NCI-H524 treated with DMSO at 0.1 percent for 48 hours (cell line): ENCODE data around the gene VPS39.

Experiments used
- DNase-seq: peaks from one replicate; lab custom pipeline; 2025; lab: John Stamatoyannopoulos, UW

Gene VPS39

DNA sequence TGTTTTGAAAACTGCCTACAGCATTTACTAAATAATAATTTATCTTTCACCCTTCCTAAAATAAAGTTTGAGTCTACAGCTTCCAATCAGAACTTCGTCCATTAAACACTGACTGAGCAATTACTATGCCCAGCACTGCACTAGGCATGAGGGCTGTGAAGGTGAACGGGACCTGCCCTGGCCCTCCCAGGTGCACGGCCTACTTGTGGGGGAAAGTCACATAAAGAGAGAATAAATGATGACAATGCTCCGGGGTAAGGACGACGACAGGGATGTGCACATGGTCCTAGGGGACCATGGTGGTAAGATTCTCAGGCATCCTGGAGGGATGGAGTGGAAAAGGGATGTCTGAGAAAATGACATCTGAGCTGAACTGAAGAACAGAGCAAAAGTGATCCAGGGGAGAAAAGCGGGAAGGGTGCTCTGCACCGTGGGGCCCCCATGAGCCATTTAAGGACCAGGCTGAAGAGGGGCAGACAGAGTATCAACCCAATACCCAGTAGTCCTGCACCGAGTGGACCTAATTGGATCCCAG, 63.2 kb downstream of the VPS39 start:
- DNase-seq, result no peak

DNA sequence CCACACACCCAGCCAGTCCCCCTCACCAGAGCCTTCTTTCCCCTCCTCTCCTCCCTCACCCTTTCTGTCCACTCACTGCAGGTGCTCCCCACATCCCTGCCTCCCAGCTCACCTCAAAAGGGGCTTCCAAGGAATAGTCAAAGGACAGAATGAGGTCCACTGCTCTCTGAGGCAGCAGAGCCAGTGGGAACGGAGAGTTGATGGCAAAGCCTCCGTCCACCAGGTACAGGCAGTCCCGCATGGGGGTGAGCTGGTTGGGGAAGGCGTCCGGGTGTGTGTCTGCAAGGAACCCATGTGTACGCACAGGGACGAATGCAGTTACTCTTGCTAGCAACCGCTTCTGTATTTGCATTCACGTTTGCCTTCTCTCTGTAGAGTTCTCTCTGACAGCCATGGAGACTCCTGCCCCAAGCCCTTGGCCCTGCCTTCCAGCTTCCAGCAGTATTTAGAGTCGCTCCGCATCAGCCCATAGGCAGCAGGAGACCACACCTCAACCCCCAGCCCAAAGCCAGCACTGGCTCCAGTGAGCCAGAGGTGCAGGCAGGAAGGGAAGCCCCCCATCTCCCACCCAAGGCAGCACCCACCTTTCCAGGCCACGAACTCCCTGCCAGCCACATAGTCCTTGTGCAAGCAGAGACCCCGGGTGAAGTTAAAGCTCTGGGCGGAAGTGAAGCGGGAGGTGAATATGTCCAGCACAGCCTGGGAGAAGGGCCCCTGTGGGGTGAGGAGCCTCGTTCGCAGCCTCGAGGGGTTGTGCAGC, 64.1 kb downstream of the VPS39 start:
- no peak for DNase-seq

DNA sequence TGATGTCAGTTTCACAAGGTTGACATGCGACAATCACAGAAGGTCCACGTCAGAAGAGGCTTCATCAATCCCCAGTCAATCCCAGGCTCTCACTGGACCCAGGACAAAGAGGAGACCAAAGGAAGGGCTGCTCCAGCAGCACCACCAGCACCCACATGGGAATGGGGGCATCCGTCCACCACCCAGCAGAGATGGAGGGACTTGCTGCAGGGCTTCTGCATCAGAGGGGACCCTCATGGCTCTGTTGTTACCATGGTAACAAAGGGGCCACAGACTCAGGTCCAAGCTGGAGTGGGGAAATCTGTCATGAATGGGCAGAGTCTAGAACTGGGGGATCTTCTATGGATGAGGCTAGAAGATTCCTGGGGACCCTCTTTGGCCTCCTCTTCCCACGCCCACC, 64.7 kb downstream of the VPS39 start:
- no peak for DNase-seq

DNA sequence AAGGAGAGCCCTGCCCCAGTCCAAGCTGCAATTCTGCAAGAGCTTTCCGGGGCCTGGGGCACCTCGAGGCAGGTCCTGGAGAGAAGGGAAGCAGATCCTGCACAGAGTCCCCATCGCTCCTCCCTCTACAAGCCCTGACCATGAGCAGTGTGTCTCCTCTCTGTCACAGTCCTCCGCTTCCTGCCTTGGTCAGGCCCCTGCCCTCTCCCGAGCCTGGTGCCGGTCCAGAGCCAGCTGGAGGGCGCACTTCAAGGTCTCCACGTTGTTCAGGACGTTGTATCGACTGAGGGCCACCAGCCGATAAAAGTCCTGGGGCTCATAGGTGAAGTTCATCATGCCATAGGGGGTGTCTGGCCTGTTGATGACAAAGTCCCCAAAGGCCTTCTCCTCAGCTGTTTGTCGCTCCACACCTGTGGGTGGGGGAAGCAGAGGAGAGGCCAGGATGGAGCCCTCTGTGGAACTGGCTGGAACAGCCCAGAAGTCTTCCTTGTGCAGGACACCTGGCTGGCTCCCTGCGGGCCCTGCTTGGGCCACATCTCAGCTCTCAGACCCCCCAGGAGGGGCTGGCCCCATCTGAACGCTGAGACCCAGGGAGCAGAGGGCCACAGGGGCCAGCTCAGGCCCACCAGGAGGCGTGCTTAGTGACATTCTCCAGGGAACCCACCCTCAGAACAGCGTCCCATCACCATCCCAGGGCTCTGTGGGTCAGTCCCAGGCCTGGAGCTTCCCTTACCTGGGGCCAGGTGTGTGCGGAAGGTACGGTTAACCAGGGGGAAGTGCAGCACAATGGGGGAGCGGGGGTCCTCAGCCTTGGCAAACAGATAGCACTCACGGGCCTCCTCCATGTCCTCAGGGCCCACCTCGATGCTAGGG, 66.1 kb downstream of the VPS39 start:
- no peak for DNase-seq

DNA sequence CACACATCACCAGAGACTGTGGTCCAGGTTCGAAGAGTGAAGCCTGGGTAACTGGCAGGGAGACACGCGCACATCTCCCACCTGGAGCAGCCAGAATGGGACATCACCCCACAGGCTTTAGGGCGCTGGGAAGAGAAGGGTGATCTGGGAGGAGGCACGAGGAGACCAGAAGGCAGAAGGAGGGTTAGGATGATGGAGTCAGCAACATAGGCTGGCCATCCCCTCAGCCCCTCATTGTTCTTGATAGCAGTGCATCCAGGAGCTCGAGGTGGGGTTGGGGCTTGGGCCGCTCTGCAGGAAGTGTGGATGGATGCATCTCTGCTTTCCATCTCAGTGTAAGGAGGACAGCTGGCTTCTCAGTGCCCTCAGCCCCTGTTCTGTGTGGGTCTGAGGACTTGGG, 66.9 kb downstream of the VPS39 start:
- DNase-seq, result no peak

DNA sequence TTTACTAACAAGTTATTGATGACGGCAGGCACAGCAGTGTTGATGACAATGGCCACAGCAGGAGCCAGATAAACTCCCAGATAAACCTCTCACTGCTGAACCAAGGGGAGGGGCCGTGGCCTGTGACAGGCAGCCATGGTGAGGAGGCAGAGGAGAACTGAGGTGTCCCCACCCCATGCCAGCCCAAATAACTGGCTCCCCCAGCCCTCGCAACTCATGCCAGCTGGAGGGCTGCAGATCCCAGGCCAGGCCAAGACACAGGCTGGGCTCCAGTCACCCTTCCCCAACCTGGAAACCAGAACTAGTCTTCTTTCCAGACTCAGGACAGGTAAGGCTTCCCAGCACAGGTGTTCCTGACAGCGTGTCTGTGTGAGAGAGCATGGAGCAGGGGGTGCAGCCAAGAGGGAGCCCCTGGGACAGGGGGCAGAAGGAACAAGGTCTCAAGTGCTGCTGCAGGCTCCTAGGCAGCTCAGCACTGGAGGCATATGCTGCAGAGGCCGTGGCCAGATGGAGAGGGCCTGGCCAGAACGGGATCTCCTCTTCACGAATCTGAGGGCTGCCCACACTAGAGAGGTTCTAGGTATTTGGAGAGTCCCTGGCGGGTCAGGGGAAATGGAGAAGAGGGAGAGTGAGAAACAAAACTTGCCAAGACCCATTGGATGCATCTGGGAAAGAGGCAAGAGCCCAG, 67.6 kb downstream of the VPS39 start:
- DNase-seq, result no peak

DNA sequence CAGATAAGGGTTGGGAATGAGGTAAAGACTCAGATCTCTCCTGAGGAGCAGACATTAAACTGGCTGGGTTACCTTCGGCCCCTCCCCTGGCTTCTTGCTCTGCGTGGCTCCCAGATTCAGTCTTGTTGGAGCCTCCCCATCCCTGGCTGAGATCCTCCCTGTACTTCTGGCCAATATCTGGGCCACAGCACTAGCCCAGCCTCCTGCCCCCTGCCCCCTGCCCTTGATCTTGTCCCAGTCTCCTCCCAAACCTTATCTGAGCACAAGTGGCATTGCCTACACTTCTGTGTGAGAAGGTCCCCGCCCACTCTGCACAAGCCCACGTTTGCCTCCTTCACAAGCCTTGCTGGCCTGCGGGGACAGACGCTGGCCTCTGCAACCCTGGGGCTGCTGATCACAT, 68.5 kb downstream of the VPS39 start:
- DNase-seq, result no peak

DNA sequence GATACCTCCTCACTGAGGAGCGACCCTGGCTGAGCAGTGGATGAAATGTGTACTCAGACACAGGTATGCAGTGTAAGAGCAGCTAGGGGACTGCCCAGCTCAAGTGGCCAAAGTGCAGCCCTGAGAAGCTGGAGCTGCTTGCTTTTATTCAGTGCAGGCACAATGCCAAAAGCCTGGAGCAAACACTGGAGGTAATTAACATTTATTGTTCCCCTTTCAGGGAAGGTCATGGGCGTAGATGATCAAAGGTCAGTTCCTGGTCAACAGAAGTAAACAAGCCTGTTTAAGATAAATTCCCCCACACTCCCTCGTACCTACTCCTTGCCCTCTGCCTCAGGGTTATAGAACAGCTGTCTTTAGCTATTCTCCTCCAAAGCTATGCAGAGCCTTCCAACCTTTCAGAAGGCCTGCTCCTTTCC, 69.1 kb downstream of the VPS39 start:
- DNase-seq, result no peak

DNA sequence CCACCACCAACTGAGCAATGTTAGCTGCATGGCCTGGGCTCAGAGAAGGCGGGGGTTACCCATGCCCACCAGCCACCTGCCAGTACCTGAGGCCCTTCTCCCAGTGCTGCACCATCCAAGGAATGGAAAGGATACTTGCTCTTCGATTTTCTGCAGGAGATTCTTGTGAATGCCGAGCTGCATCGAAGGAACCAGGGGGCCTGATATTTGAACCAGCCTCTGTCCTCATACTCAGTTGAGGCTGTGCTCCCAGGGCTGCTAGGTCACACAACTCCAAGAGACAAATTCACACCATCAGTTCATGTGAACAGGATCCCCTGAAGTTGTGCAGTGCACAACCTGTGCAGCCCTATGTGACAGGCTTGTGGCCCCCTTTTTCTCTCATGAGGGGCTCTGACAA, 69.7 kb downstream of the VPS39 start:
- DNase-seq, result no peak

DNA sequence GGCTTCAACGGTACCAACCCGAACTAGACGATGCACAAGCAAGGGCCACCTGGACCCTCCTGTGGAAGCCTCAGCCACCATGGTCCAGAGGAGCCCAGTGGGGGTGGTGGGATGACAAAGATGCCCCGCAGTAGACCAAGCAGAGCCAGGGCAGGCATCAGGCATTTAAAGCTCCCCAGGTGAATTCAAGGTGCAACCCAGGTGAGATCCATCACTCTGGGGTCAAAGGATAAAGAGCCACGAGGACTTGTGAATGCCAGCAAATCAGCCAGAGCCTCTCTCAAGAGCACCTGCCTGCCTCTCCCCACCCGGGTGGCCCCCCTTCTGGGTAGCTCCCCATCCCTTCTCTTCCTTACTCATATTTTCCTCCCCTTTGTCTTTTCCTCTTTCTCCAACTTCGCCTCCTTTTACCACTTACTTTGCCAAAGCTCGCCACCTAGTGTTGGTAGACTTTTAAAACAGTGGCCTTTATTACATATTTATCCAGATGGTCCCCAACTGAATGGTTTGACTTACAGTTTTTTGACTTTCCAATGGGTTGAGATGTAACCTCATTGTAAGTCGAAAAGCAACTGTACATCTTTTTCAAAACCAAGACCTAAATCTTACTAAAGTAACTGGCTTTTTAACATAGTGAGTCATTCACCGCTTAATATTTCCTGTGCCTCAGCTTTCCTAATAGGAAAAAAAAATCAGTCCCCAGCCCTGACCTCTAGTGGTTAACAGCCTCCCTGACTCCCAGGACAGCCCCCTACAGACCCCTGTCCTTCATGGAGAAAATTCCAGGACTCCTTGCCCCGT, 70.4 kb downstream of the VPS39 start:
- peak; percentile 59 for DNase-seq

DNA sequence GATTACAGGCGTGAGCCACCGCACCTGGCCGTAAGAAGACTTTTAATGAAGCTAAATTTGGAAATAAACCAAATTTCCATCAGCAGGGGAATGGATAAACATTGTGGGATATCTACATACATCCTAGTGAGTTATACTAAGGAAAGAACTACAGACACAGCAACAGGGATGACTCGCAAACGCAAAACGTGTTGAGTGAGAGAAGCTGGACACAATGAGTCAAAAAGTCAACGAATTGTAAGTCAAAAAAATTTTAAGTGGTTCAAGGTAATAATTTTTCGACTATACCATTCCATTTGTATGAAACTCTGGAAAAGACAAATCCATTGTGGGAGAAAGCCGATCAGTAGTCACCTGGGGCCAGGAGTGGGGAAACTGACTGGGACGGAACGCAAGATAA, 71.6 kb downstream of the VPS39 start:
- no peak for DNase-seq

DNA sequence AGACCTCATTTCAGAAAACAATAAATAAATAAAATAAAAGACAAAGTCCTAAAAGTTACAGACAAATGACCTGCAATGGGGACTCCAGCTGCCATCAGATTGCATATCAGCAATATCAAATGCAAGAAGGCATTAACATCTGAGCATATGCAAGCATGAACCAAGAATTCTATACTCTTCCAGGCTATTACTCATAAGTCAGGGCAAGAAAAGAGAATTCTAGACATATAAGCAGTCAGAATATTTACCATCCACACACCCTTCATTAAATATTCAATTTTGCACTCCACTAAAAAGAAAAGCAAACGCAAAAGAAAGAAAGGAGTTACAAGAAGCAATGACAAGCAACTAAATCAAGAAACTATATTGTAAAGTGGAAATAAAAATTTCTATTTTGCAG, 72.8 kb downstream of the VPS39 start:
- DNase-seq, result no peak

DNA sequence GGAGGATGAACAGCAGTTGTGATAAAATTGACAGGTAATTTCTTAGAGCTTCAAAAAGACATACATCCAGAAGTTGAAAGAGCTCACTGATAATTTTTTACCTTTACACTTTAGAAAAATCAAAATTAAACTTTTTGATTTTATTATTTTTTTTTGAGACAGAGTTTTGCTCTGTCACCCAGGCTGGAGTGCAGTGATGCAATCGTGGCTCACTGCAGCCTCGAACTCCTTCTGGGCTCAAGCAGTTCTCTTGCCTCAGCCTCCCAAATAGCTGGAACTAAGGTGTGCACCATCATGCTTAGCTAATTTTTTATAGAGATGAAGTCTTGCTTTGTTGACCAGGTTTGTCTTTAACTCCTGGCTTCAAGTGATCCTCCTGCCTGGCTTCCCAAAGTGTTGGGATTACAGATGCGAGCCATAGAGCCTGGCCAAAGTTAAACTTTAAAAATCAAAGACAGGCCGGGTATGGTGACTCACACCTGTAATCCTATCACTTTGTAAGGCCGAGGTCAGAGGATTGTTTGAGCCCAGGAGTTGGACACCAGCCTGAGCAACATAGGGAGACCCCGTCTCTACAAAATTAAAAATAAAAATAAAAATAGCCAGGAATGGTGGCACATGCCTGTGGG, 73.4 kb downstream of the VPS39 start:
- DNase-seq, result no peak

DNA sequence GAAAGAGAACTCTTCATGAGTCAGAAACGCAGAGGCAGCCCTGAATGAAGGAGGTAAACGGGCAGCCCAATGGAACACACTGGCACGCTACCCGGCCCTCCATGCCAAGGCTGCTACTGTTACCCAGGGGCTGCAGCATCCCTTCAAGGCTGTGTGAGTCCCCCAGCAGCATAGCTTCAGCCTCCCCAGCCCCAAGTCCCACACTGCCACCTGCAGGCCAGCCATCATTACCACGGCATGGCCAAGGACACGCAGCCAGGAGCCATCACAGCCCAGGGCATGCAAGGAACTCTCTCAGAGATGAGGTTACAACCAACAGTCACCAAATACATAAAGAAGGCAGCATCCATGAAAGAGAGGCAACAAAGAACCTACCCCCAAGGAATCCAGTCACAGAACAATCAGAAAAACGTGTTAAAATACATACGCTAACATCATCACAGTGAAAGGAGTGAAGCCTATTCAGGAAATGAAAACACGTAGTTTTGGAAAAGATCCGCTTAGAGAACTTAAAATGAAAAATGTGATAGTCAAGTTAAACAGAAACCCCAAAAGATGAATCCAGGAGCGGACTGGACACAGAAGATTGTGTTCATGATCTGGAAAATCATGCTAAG, 74.1 kb downstream of the VPS39 start:
- no peak for DNase-seq

DNA sequence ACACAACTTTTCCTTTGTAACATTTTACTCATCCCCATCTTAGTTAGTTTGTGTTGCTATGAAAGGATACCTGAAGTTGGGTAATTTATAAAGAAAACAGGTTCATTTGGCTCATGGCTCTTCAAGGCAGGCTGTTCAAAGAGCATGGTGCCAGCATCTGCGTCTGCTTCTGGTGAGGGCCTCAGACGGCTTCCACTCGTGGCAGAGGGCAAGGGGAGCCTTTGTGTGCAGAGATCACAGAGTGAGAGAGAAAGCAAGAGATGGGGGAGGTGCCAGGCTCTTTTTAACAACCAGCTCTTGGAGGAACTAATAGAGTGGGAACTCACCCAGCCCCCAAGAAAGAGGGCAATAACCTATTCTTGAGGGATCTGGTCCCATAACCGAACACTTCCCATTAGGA, 74.7 kb downstream of the VPS39 start:
- no peak for DNase-seq

DNA sequence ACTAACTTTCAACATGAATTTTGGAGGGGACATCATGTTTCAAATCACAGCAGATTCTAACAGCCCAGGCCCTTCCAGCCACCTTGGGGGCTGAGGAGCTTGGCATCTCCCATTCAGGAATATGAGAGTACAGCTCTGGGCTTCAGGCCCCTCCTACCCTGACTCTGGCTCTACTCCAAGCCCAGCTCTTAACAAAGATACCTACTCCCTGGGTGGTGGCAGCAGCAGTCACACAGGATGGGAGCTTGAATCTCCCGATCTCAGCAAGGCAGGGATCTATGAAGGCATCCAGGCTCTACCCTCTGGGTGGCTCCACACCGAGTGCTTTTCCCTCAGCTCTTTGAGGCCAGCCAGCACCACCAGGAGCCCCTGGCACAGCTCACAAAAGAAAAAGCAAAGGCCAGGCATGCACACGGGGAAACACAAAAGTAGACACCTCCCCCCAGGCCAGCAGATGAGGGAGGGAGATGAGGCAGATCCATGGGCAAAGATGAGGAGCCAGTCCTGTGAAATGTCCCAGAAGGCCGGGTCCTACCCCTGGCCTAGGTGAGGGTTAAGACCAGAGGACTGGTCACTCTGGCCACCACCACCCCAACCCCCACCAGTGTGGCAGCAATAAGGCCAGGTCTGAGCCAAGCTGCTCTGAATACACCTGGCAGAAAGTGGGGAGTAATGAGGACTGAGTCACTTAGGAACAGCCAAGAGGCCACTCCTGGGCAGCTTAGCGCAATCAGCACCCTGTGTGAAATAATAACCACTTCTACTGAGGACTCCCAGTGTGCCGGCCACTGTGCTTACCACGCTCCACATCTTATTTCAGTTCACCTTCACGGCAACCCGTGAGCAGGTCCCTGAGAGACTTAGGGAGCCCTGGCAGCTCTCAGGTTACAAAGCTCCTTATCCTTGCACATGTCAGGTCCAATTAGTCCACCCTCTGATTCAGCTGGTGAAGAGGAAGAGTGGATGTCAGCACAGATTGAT, 76.0 kb downstream of the VPS39 start:
- DNase-seq, result peak; percentile 97

DNA sequence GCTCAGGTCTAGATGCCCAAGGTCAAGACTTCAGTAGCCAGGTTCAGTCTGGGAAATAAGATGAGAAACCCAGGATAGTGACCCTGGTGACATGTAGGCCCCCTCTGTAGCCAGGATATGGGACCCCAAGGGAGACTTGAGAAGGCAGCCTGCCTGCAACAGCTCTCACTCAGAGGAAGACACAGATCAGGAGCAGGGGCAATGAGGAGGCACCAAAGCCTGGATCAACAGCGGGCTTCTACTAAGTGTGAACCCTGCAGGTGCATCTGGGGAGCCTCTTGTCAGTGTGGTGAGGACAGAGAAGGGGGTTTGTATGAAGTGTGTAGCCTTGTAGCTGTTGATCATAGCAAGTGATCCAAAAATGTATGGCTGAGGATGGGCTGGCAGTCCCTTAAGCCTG, 77.1 kb downstream of the VPS39 start:
- no peak for DNase-seq

DNA sequence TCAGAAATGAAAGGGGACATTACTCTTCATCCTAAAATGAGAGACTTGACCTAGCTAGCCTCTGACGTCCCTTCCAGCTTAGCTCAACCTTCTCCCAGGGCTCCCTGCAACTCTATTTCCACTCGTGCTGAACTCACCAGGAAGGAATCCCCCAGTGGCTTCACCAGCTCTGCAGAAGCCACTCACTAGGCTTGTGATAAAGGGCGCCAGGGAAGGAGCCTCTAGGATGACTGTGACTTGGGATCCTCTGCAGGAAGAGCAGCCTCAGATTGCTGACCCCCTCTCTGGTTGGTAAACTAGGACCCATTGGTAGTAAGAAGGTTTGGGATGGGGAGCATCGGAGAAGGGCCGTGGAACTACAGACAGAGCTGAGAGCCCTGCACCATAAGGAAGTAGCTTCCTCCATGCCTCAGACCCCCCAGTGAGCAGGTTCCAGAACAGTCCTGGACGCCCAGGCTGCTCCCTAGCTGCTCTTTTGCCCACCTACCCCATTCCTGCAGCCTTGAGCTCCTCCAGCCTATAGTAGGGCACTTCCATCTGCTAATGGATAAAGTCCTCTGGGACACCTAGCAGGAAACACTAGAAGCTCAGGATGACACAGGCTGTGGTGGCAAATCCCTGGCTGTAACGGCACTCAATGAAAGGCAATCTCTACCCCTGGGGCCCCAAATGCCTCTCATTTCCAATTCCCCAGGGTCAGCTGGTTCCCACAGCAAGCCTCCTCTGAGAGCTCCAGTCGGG, 77.7 kb downstream of the VPS39 start:
- peak; percentile 41 for DNase-seq

DNA sequence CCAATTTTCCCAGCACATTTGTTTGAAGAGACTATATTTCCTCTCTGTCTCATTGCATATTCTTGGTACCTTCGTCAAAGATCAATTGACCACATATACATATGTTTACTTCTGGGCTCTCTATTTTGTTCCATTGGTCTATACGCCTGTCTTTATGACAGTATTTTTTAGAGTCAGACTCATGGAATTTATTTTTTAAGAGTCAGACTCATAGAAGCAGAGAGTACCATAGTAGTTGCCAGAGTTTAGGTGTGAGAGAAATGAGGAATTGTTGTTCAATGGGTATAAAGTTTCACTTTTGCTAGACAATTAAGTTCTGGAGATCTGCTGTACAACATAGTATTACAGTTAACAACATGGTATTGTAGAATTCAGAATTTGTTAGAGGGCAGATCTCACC, 78.7 kb downstream of the VPS39 start:
- no peak for DNase-seq
